PC-9 (cell line): ENCODE measurements around the gene SLC4A1.

Experiments
- CTCF ChIP-seq: fragments of 200-600 bp; sonication (generic); conservative IDR thresholded peaks from 2 replicates; pipeline ENCODE4 v1.6.1; 2017; ENCODE audit warnings: mixed run types, antibody characterized with exemption, mild to moderate bottlenecking, moderate library complexity
- EZH2 ChIP-seq: fragments of 200-600 bp; sonication (generic); IDR thresholded peaks from 2 replicates; pipeline ENCODE4 v1.8.0; 2017; ENCODE audit warnings: antibody characterized with exemption, low read depth

DNA sequence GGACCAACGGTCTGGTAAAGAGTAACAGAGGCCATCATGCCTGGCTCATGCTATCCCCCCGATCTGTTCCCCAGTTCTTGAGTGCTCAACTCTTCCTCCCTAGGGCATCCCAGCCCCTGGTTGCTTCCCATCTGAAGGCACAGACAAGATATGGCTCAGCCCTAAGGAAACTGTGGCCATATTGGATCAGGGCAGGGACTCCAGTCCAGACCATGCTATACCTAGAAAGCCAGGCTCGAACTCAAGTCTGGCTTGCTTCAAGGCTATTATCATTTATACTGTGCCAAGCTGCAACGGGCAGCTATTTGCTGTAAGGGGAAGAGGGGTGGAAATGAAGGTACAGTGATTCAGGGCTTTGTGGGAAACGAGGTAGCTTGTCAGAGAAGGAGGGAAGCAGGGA is 51.2 kb downstream of the SLC4A1 start:
- TF ChIP-seq CTCF = no peak
- no peak for TF ChIP-seq EZH2
